ENCODE data around the gene TSPAN3. TPM values are rescaled to one million over a fixed set of nuclear protein-coding genes. Genes with fewer than 3 reads are reported as not detected.

The TSPAN3 gene
- total and polyA plus RNA-seq, 11 donors, result 58.1 to 247 (median 133) TPM

GRCh38 chr15:77042245-77042919 lies 28.5 kb downstream of the TSPAN3 start:
- intact Hi-C loops (cut with DNase I), result no loop called here
- TF ChIP-seq CTCF (IDR thresholded peaks at IDR 0.05) (no peak), POLR2A (IDR thresholded peaks at IDR 0.05) (no peak)
- Histone ChIP-seq H3K4me1 (peaks cover 0 to 38% (median 11%) of the 10 kb centered on the region in 12 donors), H3K27ac (no peak overlapping the region), H3K36me3 (peaks cover 0 to 69% (median 34%) of the 10 kb centered on the region in 9 donors), H3K4me3 (no peak overlapping the region), H3K9me3 (peaks cover 0 to 14% (median 0%) of the 10 kb centered on the region in 12 donors), H3K27me3 (no peaks in the 10 kb centered on the region)
- no peak for DNase-seq
- 88 to 89% (median 89%) methylated on average over 8 of the region's 8 CpGs for WGBS, 4 donors
- ATAC-seq, result no peak

GRCh38 chr15:77040673-77041072 lies 30.2 kb downstream of the TSPAN3 start:
- Histone ChIP-seq H3K9me3 (peaks cover 0 to 14% (median 0%) of the 10 kb centered on the region in 12 donors), H3K27me3 (no peaks in the 10 kb centered on the region), H3K4me1 (peaks cover 0 to 38% (median 11%) of the 10 kb centered on the region in 12 donors), H3K4me3 (no peak overlapping the region), H3K27ac (no peak overlapping the region), H3K36me3 (peaks cover 0 to 55% (median 17%) of the 10 kb centered on the region in 9 donors)
- TF ChIP-seq CTCF (IDR thresholded peaks at IDR 0.05) (no peak), POLR2A (IDR thresholded peaks at IDR 0.05) (no peak)
- intact Hi-C loops (cut with DNase I), result no loop called here
- no peak for DNase-seq
- ATAC-seq, result no peak
- WGBS, 4 donors, result 84 to 98% (median 90%) methylated on average over 5 of the region's 5 CpGs

GRCh38 chr15:77039848-77040247 lies 31.1 kb downstream of the TSPAN3 start:
- Histone ChIP-seq H3K36me3 (peaks cover 0 to 46% (median 15%) of the 10 kb centered on the region in 9 donors), H3K9me3 (peaks cover 0 to 14% (median 0%) of the 10 kb centered on the region in 12 donors), H3K27ac (peak overlapping the region in 1 of 12 donors; percentile 34), H3K4me3 (no peak overlapping the region), H3K4me1 (peaks cover 0 to 37% (median 9%) of the 10 kb centered on the region in 12 donors), H3K27me3 (no peaks in the 10 kb centered on the region)
- TF ChIP-seq POLR2A (IDR thresholded peaks at IDR 0.05) (no peak), CTCF (IDR thresholded peaks at IDR 0.05) (no peak)
- intact Hi-C loops (cut with DNase I), result no loop called here
- WGBS, 4 donors, result 59 to 83% (median 79%) methylated on average over 2 to 8 of the region's 8 CpGs; no CpG with 5 or more reads in 1 of the 4 donors
- DNase-seq, result no peak
- ATAC-seq, result no peak

GRCh38 chr15:77039217-77039533 lies 31.7 kb downstream of the TSPAN3 start:
- Histone ChIP-seq H3K4me3 (no peak overlapping the region), H3K27ac (peak overlapping the region in 1 of 12 donors; percentile 34), H3K9me3 (peaks cover 0 to 14% (median 0%) of the 10 kb centered on the region in 12 donors), H3K4me1 (peaks cover 0 to 33% (median 3%) of the 10 kb centered on the region in 12 donors), H3K36me3 (peaks cover 0 to 41% (median 15%) of the 10 kb centered on the region in 9 donors), H3K27me3 (no peaks in the 10 kb centered on the region)
- ATAC-seq, result no peak
- DNase-seq, result peak in 2 of 5 donors; percentile 15 to 22
- 56 to 63% (median 59%) methylated on average over 5 of the region's 5 CpGs; no CpG with 5 or more reads in 1 of the 4 donors for WGBS, 4 donors
- intact Hi-C loops (cut with DNase I), result no loop called here
- TF ChIP-seq POLR2A (IDR thresholded peaks at IDR 0.05) (no peak), CTCF (IDR thresholded peaks at IDR 0.05) (no peak)
